HCT116 (cell line): ENCODE measurements around the gene PRPF19. TPM values are rescaled to one million over a fixed set of nuclear protein-coding genes. Genes with fewer than 3 reads are reported as not detected.

Experiments used
- ATAC-seq: fragments of 200-7000 bp; cut with Tn5 transposase; 2 replicates; pipeline ENCODE4 v1.9.1; 2020; ENCODE audit warnings: mild to moderate bottlenecking, moderate library complexity
- BruUV-seq: library from RNA; stranded (reverse); fragments of 400-500 nt; replicated peaks from 2 replicates; lab custom pipeline; 2021; lab: Mats Ljungman, UMichigan
- CTCF ChIA-PET: fragments of 300-600 bp; sonication (Branson Sonifier 250); formaldehyde crosslinking; loops from one replicate; lab custom pipeline; 2021; ENCODE audit warnings: antibody characterized with exemption; lab: Charles Lee
- POLR2A ChIA-PET: fragments of 300-600, 350-600 bp; sonication (Branson Sonifier 250); formaldehyde crosslinking; loops from one replicate; lab custom pipeline; 2021; ENCODE audit warnings: antibody characterized with exemption; lab: Charles Lee
- RAD21 ChIA-PET, 2 experiments: fragments of 300-600 bp; sonication (Branson Sonifier 250); formaldehyde crosslinking; loops; one replicate each; lab custom pipeline; 2023; ENCODE audit warnings: low total read pairs in 2 of 2; ENCODE audit not compliant: uncharacterized antibody in 2 of 2, unreplicated experiment in 2 of 2, low non-redundant PET in 1 of 2; lab: Charles Lee
- DNase-seq: peaks from one replicate; pipeline ENCODE4 v3.0.0-alpha.2; 2010; ENCODE audit warnings: low read depth, low spot score
- H2AFZ ChIP-seq: fragments of 200-600 bp; shearing (Covaris generic), sonication (generic); 2 replicates; pipeline ENCODE4 v1.6.1; 2017; ENCODE audit warnings: low read depth, mixed run types, mixed read lengths, antibody characterized with exemption, low read length; ENCODE audit not compliant: poor library complexity, severe bottlenecking
- H3K27ac ChIP-seq: 2 replicates; pipeline ENCODE4 v1.5.1; 2012; ENCODE audit warnings: low read depth, low read length
- H3K27me3 ChIP-seq: fragments of 200-600 bp; sonication (generic); 2 replicates; pipeline ENCODE4 v1.6.1; 2016; ENCODE audit warnings: mixed run types, low read length, mixed read lengths; ENCODE audit not compliant: insufficient read depth
- H3K36me3 ChIP-seq, 2 experiments: fragments of 200-500 bp in 1 of 2; fragments of 200-600 bp in 1 of 2; sonication (Bioruptor generic) in 1 of 2; sonication (generic) in 1 of 2; 2 replicates each; pipeline versions ENCODE4 v1.5.1 to v1.6.1; 2014 to 2016; ENCODE audit warnings: low read length in 2 of 2, inconsistent platforms in 1 of 2, mixed read lengths in 1 of 2, mixed run types in 1 of 2; ENCODE audit not compliant: insufficient read depth in 2 of 2, control insufficient read depth in 1 of 2
- H3K4me1 ChIP-seq, 2 experiments: fragments of 200-600 bp in 1 of 2; sonication (generic) in 1 of 2; 2 replicates each; pipeline versions ENCODE4 v1.5.1 to v1.6.1; 2012 to 2017; ENCODE audit warnings: low read length in 2 of 2, inconsistent platforms in 1 of 2, mild to moderate bottlenecking in 1 of 2, mixed read lengths in 1 of 2, mixed run types in 1 of 2, moderate library complexity in 1 of 2; ENCODE audit not compliant: insufficient read depth in 2 of 2, control insufficient read depth in 1 of 2
- H3K4me2 ChIP-seq: fragments of 200-600 bp; sonication (generic); 2 replicates; pipeline ENCODE4 v1.6.1; 2017; ENCODE audit warnings: mixed run types, low read length, mixed read lengths
- H3K4me3 ChIP-seq, 2 experiments: fragments of 200-600 bp in 1 of 2; sonication (generic) in 1 of 2; replicated peaks in 1 of 2; 2 replicates each; pipeline ENCODE4 v1.5.1; 2011 to 2016; ENCODE audit warnings: low read length in 2 of 2, control low read depth in 1 of 2, low read depth in 1 of 2, mild to moderate bottlenecking in 1 of 2, mixed read lengths in 1 of 2, mixed run types in 1 of 2
- H3K79me2 ChIP-seq: fragments of 200-600 bp; sonication (generic); 2 replicates; pipeline ENCODE4 v1.6.1; 2017; ENCODE audit warnings: mild to moderate bottlenecking, mixed run types, low read length, moderate library complexity, mixed read lengths; ENCODE audit not compliant: insufficient read depth
- H3K9ac ChIP-seq: fragments of 200-600 bp; sonication (generic); 2 replicates; pipeline ENCODE4 v1.6.1; 2016; ENCODE audit warnings: low read length, mixed read lengths
- H3K9me2 ChIP-seq: fragments of 200-600 bp; sonication (generic), shearing (Covaris generic); 2 replicates; pipeline ENCODE4 v1.6.1; 2017; ENCODE audit warnings: mixed run types, mild to moderate bottlenecking, moderate library complexity; ENCODE audit not compliant: insufficient read depth
- H3K9me3 ChIP-seq, 2 experiments: fragments of 200-500 bp in 1 of 2; fragments of 200-600 bp in 1 of 2; sonication (Bioruptor generic) in 1 of 2; sonication (generic) in 1 of 2; 2 replicates each; pipeline ENCODE4 v1.6.1; 2014 to 2017; ENCODE audit warnings: low read length in 2 of 2, mixed read lengths in 2 of 2, inconsistent platforms in 1 of 2, low read depth in 1 of 2, mild to moderate bottlenecking in 1 of 2, mixed run types in 1 of 2, moderate library complexity in 1 of 2; ENCODE audit not compliant: control insufficient read depth in 1 of 2, insufficient read depth in 1 of 2
- H4K20me1 ChIP-seq: fragments of 200-600 bp; sonication (generic), shearing (Covaris generic); 2 replicates; pipeline ENCODE4 v1.6.1; 2017; ENCODE audit warnings: mixed run types, mild to moderate bottlenecking, moderate library complexity; ENCODE audit not compliant: insufficient read depth
- ELF1 ChIP-seq: IDR thresholded peaks from 2 replicates; pipeline ENCODE4 v1.6.1; 2012; ENCODE audit warnings: low read depth, borderline replicate concordance
- EZH2phosphoT487 ChIP-seq: fragments of 200-600 bp; IDR thresholded peaks from 2 replicates; pipeline ENCODE4 v1.6.1; 2018; ENCODE audit warnings: antibody characterized with exemption, borderline replicate concordance
- FOSL1 ChIP-seq: IDR thresholded peaks from 2 replicates; pipeline ENCODE4 v1.6.1; 2012; ENCODE audit warnings: low read depth
- POLR2AphosphoS5 ChIP-seq: IDR thresholded peaks from 2 replicates; pipeline ENCODE4 v1.6.1; 2011; ENCODE audit warnings: mild to moderate bottlenecking, low read depth, low read length, moderate library complexity
- RAD21 ChIP-seq: IDR thresholded peaks from 2 replicates; pipeline ENCODE4 v1.6.1; 2012; ENCODE audit warnings: low read depth, mild to moderate bottlenecking
- SIN3A ChIP-seq: IDR thresholded peaks from 2 replicates; pipeline ENCODE4 v1.6.1; 2012; ENCODE audit warnings: low read depth
- TCF7L2 ChIP-seq: IDR thresholded peaks from 2 replicates; pipeline ENCODE4 v1.7.0; 2011; ENCODE audit warnings: borderline replicate concordance, inconsistent platforms; ENCODE audit not compliant: insufficient read depth, insufficient read length; ENCODE audit errors: extremely low read depth
- YY1 ChIP-seq: IDR thresholded peaks from 2 replicates; pipeline ENCODE4 v1.6.1; 2011; ENCODE audit warnings: low read length, low read depth, moderate library complexity, mild to moderate bottlenecking; ENCODE audit not compliant: insufficient replicate concordance; ENCODE audit errors: extremely low read depth
- ZFX ChIP-seq: fragments of 450-650 bp; IDR thresholded peaks from 2 replicates; pipeline ENCODE4 v1.6.1; 2017
- intact Hi-C: fragments of 100-400 bp; cut with micrococcal nuclease; formaldehyde crosslinking; loops from 2 replicates; pipeline ENCODE4 v1.10.0; 2022
- total RNA-seq: library from RNA; stranded (reverse); gene quantifications from one replicate; pipeline ENCODE4 v1.2.1, GENCODE V29; 2021; ENCODE audit not compliant: unreplicated experiment
- TF ChIP-seq, protein P1 (sequence below): IDR thresholded peaks from 2 replicates; pipeline ENCODE4 v1.6.1; 2012; ENCODE audit warnings: low read depth
- TF ChIP-seq, protein P2 (sequence below), 3 experiments: fragments of 200-600 bp in 1 of 3; sonication (generic) in 1 of 3; IDR thresholded peaks in 2 of 3; conservative IDR thresholded peaks in 1 of 3; 2 replicates each; pipeline ENCODE4 v1.5.1; 2012 to 2017; ENCODE audit warnings: low read depth in 2 of 3, low read length in 2 of 3, antibody characterized with exemption in 1 of 3, borderline replicate concordance in 1 of 3, control low read depth in 1 of 3, mild to moderate bottlenecking in 1 of 3, mixed read lengths in 1 of 3, mixed run types in 1 of 3, moderate library complexity in 1 of 3; ENCODE audit not compliant: insufficient read depth in 1 of 3

The PRPF19 gene
- total RNA-seq, 1 experiment from 2014 or later = 156 TPM

DNA sequence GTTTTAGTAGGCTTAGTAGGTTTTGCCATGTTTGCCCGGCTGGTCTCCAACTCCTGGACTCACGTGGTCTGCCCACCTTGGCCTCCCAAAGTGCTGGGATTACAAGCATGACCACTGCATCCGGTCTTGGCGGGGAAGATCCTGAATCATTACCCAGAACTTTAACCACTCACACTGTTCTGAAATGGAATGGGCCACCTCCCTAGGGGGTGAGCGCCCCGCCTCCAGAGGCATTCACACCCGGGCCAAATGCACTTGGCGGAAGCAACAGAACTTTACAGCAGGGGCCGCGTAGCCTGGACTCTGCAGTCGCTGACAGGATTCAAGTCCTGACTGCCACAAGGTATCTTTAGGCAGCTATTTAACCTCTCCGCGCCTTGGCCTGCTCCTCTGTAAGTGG, 59.1 kb downstream of the PRPF19 start:
- RAD21 ChIA-PET = no interaction called here
- BruUV-seq = no TSS peak
- TF ChIP-seq, protein P1, sequence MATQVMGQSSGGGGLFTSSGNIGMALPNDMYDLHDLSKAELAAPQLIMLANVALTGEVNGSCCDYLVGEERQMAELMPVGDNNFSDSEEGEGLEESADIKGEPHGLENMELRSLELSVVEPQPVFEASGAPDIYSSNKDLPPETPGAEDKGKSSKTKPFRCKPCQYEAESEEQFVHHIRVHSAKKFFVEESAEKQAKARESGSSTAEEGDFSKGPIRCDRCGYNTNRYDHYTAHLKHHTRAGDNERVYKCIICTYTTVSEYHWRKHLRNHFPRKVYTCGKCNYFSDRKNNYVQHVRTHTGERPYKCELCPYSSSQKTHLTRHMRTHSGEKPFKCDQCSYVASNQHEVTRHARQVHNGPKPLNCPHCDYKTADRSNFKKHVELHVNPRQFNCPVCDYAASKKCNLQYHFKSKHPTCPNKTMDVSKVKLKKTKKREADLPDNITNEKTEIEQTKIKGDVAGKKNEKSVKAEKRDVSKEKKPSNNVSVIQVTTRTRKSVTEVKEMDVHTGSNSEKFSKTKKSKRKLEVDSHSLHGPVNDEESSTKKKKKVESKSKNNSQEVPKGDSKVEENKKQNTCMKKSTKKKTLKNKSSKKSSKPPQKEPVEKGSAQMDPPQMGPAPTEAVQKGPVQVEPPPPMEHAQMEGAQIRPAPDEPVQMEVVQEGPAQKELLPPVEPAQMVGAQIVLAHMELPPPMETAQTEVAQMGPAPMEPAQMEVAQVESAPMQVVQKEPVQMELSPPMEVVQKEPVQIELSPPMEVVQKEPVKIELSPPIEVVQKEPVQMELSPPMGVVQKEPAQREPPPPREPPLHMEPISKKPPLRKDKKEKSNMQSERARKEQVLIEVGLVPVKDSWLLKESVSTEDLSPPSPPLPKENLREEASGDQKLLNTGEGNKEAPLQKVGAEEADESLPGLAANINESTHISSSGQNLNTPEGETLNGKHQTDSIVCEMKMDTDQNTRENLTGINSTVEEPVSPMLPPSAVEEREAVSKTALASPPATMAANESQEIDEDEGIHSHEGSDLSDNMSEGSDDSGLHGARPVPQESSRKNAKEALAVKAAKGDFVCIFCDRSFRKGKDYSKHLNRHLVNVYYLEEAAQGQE = no peak
- TF ChIP-seq SIN3A = no peak
- DNase-seq (no peak), ATAC-seq (no peak)
- Histone ChIP-seq H3K27ac (no peak overlapping the region), H3K27me3 (no peaks in the 10 kb centered on the region), H3K79me2 (peaks cover 56% of the 10 kb centered on the region), H3K4me1 (peaks cover 10 to 16% of the 10 kb centered on the region in 2 experiments), H3K4me2 (no peak overlapping the region), H3K9me3 (no peaks in the 10 kb centered on the region), H3K9ac (no peak overlapping the region), H3K9me2 (no peaks in the 10 kb centered on the region), H3K36me3 (peaks cover 23 to 66% of the 10 kb centered on the region in 2 experiments), H3K4me3 (no peak overlapping the region), H4K20me1 (no peaks in the 10 kb centered on the region), H2AFZ (no peak overlapping the region)
- CTCF ChIA-PET = no interaction called here
- intact Hi-C loops = no loop called here
- POLR2A ChIA-PET = no interaction called here

DNA sequence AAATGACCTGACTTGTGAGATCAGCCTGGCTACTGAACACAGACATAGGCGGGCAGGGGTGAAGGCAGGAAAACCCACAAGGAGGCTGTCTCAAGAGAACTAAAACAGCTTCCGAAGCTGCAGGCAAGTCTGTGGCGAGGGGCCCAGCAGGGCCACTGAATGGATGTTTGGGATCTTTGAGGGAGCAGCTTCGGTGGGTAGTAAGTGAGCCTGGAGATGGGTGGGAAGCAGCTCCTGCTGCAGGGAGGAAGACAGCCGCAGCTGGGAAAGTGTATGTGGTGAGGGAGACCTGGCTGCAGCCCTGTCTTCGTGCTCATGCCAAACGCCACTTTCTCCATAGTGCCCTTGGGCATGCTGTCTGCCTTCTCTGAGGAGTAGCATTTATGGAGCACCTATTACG, 61.0 kb downstream of the PRPF19 start:
- Histone ChIP-seq H3K9me2 (no peaks in the 10 kb centered on the region), H3K27me3 (no peaks in the 10 kb centered on the region), H3K36me3 (peaks cover 15 to 52% of the 10 kb centered on the region in 2 experiments), H3K4me1 (peaks cover 13 to 23% of the 10 kb centered on the region in 2 experiments), H3K27ac (no peak overlapping the region), H3K79me2 (peaks cover 60% of the 10 kb centered on the region), H3K4me3 (no peak overlapping the region), H3K4me2 (no peak overlapping the region), H3K9me3 (no peaks in the 10 kb centered on the region), H2AFZ (no peak overlapping the region), H3K9ac (no peak overlapping the region), H4K20me1 (no peaks in the 10 kb centered on the region)
- no peak for DNase-seq
- CTCF ChIA-PET = interaction anchor here (1.2 kb wide), 1 partner anchor 42 kb away, joined by 4 read pairs; no protein-coding TSS in a partner anchor
- RAD21 ChIA-PET = no interaction called here
- ATAC-seq = no peak
- no TSS peak for BruUV-seq
- TF ChIP-seq ELF1 (no peak), POLR2AphosphoS5 (no peak), ZFX (no peak), FOSL1 (no peak), TCF7L2 (no peak), EZH2phosphoT487 (no peak), RAD21 (no peak), YY1 (no peak)
- TF ChIP-seq, protein P2, sequence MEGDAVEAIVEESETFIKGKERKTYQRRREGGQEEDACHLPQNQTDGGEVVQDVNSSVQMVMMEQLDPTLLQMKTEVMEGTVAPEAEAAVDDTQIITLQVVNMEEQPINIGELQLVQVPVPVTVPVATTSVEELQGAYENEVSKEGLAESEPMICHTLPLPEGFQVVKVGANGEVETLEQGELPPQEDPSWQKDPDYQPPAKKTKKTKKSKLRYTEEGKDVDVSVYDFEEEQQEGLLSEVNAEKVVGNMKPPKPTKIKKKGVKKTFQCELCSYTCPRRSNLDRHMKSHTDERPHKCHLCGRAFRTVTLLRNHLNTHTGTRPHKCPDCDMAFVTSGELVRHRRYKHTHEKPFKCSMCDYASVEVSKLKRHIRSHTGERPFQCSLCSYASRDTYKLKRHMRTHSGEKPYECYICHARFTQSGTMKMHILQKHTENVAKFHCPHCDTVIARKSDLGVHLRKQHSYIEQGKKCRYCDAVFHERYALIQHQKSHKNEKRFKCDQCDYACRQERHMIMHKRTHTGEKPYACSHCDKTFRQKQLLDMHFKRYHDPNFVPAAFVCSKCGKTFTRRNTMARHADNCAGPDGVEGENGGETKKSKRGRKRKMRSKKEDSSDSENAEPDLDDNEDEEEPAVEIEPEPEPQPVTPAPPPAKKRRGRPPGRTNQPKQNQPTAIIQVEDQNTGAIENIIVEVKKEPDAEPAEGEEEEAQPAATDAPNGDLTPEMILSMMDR (IDR thresholded peaks at IDR 0.05 in 2 of 3, conservative IDR thresholded peaks at IDR 0.05 in 1 of 3; ENCODE audit: borderline replicate concordance in 1 of 3, insufficient read depth in 1 of 3, low read depth in 2 of 3, low read length in 2 of 3) = no peak
- intact Hi-C loops = no loop called here
- POLR2A ChIA-PET = no interaction called here
